ENCODE data around the gene TAF11L9.
"Not testable (repeated sequence)": the region's sequence is repeated elsewhere in the genome, so short reads cannot be mapped to it uniquely, and the experiment has no call there.

The TAF11L9 gene

GRCh38 chr5:17594255-17594654 lies at the start of gene TAF11L9:
TAF11L9 (minus strand) TSS chr5:17594394.
- not testable (repeated sequence) for DNase-seq

GRCh38 chr5:17634160-17634559 lies 40.0 kb upstream of the TAF11L9 start, which contains the start of gene TAF11L14:
TAF11L14 (plus strand) TSS chr5:17634460.
- no peak for DNase-seq

- DNase-seq, result not testable (repeated sequence)
Measured at GRCh38 chr5:17631788-17632187, 37.6 kb upstream of the TAF11L9 start, which contains the start of gene TAF11L13. TAF11L13 (plus strand) TSS chr5:17632088.

GRCh38 chr5:17625686-17626085 lies 31.5 kb upstream of the TAF11L9 start:
- DNase-seq, result no peak

GRCh38 chr5:17620627-17621026 lies 26.4 kb upstream of the TAF11L9 start:
- no peak for DNase-seq

GRCh38 chr5:17619354-17619753 lies 25.2 kb upstream of the TAF11L9 start:
- no peak for DNase-seq

- DNase-seq, result no peak
Measured at GRCh38 chr5:17614872-17615605, 20.8 kb upstream of the TAF11L9 start.

- DNase-seq, result not testable (repeated sequence)
Measured at GRCh38 chr5:17610092-17610491, 15.9 kb upstream of the TAF11L9 start, which contains the start of gene TAF11L12. TAF11L12 (plus strand) TSS chr5:17610392.

- DNase-seq, result not testable (repeated sequence)
Measured at GRCh38 chr5:17607461-17607860, 13.3 kb upstream of the TAF11L9 start.

GRCh38 chr5:17604951-17605350 lies 10.8 kb upstream of the TAF11L9 start:
- DNase-seq, result no peak

- DNase-seq, result not testable (repeated sequence)
Measured at GRCh38 chr5:17603880-17604279, 9.7 kb upstream of the TAF11L9 start, which contains the start of gene TAF11L11. TAF11L11 (plus strand) TSS chr5:17604183.

GRCh38 chr5:17597728-17598127 lies 3.5 kb upstream of the TAF11L9 start, which contains the start of gene TAF11L10:
TAF11L10 (minus strand) TSS chr5:17597828.
- DNase-seq, result not testable (repeated sequence)

- DNase-seq, result not testable (repeated sequence)
Measured at GRCh38 chr5:17590860-17591259, 3.3 kb downstream of the TAF11L9 start, which contains the start of gene TAF11L8. TAF11L8 (minus strand) TSS chr5:17590960.

GRCh38 chr5:17585658-17586057 lies 8.5 kb downstream of the TAF11L9 start, which contains the start of gene TAF11L7:
TAF11L7 (minus strand) TSS chr5:17585758.
- DNase-seq, result not testable (repeated sequence)

All from SW 1271 (cell line).